ENCODE measurements around the gene PDE4D. TPM values are rescaled to one million over a fixed set of nuclear protein-coding genes. Genes with fewer than 3 reads are reported as not detected.
"Not testable (repeated sequence)": the region's sequence is repeated elsewhere in the genome, so short reads cannot be mapped to it uniquely, and the experiment has no call there.

Gene PDE4D
- total RNA-seq, 1 experiment from 2014 or later: 6.5 TPM

GRCh38 chr5:59312223-59312622 lies 581.3 kb downstream of the PDE4D start:
- ChIA-PET CTCF (no interaction called here), POLR2A (ENCODE audit: low non-redundant PET) (no interaction called here)
- intact Hi-C loops (cut with micrococcal nuclease; ENCODE audit: unreplicated experiment): no loop called here
- BruUV-seq (replicated peaks): no TSS peak
- DNase-seq (ENCODE audit: low spot score): no peak
- H3K27ac ChIP-seq (ENCODE audit: low read depth, low read length, poor library complexity, severe bottlenecking): no peak overlapping the region
- H3K4me3 ChIP-seq (ENCODE audit: low read depth, low read length, poor library complexity, severe bottlenecking): no peak overlapping the region
- H3K4me1 ChIP-seq (ENCODE audit: insufficient read depth, low read length, poor library complexity, severe bottlenecking): peaks cover under 1% of the 10 kb centered on the region
- TF ChIP-seq CTCF (conservative IDR thresholded peaks at IDR 0.05; ENCODE audit: low read depth, low read length) (no peak), EZH2 (IDR thresholded peaks at IDR 0.05; ENCODE audit: borderline replicate concordance, low read depth, low read length, poor library complexity, severe bottlenecking) (no peak)
- no peaks in the 10 kb centered on the region for H3K36me3 ChIP-seq (ENCODE audit: insufficient read depth, low read length, poor library complexity, severe bottlenecking)
- no peaks in the 10 kb centered on the region for H3K27me3 ChIP-seq (replicated peaks; ENCODE audit: insufficient read depth, low read depth, low read length, poor library complexity)
- H3K9me3 ChIP-seq (ENCODE audit: low read depth, low read length, poor library complexity, severe bottlenecking): no peaks in the 10 kb centered on the region

GRCh38 chr5:59308685-59309084 lies 584.8 kb downstream of the PDE4D start:
- H3K36me3 ChIP-seq (ENCODE audit: insufficient read depth, low read length, poor library complexity, severe bottlenecking); H3K27me3 ChIP-seq (replicated peaks; ENCODE audit: insufficient read depth, low read depth, low read length, poor library complexity); BruUV-seq (replicated peaks); POLR2A ChIA-PET (ENCODE audit: low non-redundant PET); DNase-seq (ENCODE audit: low spot score); H3K27ac ChIP-seq (ENCODE audit: low read depth, low read length, poor library complexity, severe bottlenecking); H3K9me3 ChIP-seq (ENCODE audit: low read depth, low read length, poor library complexity, severe bottlenecking); intact Hi-C loops (cut with micrococcal nuclease; ENCODE audit: unreplicated experiment); H3K4me1 ChIP-seq (ENCODE audit: insufficient read depth, low read length, poor library complexity, severe bottlenecking); H3K4me3 ChIP-seq (ENCODE audit: low read depth, low read length, poor library complexity, severe bottlenecking): not testable (repeated sequence)
- CTCF ChIA-PET: interaction anchor here (0.6 kb wide), 1 partner anchor 69 kb away, joined by 3 read pairs; no protein-coding TSS in a partner anchor

GRCh38 chr5:59303289-59303716 lies 590.2 kb downstream of the PDE4D start:
- not testable (repeated sequence) for H3K36me3 ChIP-seq (ENCODE audit: insufficient read depth, low read length, poor library complexity, severe bottlenecking); H3K4me1 ChIP-seq (ENCODE audit: insufficient read depth, low read length, poor library complexity, severe bottlenecking)

GRCh38 chr5:59302509-59302908 lies 591.0 kb downstream of the PDE4D start:
- H3K4me1 ChIP-seq (ENCODE audit: insufficient read depth, low read length, poor library complexity, severe bottlenecking); intact Hi-C loops (cut with micrococcal nuclease; ENCODE audit: unreplicated experiment); H3K27ac ChIP-seq (ENCODE audit: low read depth, low read length, poor library complexity, severe bottlenecking); H3K36me3 ChIP-seq (ENCODE audit: insufficient read depth, low read length, poor library complexity, severe bottlenecking); POLR2A ChIA-PET (ENCODE audit: low non-redundant PET); CTCF ChIA-PET; H3K27me3 ChIP-seq (replicated peaks; ENCODE audit: insufficient read depth, low read depth, low read length, poor library complexity); H3K4me3 ChIP-seq (ENCODE audit: low read depth, low read length, poor library complexity, severe bottlenecking); DNase-seq (ENCODE audit: low spot score); H3K9me3 ChIP-seq (ENCODE audit: low read depth, low read length, poor library complexity, severe bottlenecking); BruUV-seq (replicated peaks): not testable (repeated sequence)

More at GRCh38 chr5:59303289-59303716, 590.2 kb downstream of the PDE4D start:
- POLR2A ChIA-PET (ENCODE audit: low non-redundant PET); BruUV-seq (replicated peaks); intact Hi-C loops (cut with micrococcal nuclease; ENCODE audit: unreplicated experiment); H3K4me3 ChIP-seq (ENCODE audit: low read depth, low read length, poor library complexity, severe bottlenecking); H3K27ac ChIP-seq (ENCODE audit: low read depth, low read length, poor library complexity, severe bottlenecking); H3K27me3 ChIP-seq (replicated peaks; ENCODE audit: insufficient read depth, low read depth, low read length, poor library complexity); DNase-seq (ENCODE audit: low spot score); H3K9me3 ChIP-seq (ENCODE audit: low read depth, low read length, poor library complexity, severe bottlenecking): not testable (repeated sequence)
- CTCF ChIA-PET: interaction anchor here (0.7 kb wide), 1 partner anchor 144 kb away, joined by 5 read pairs; no protein-coding TSS in a partner anchor

GRCh38 chr5:59301727-59302126 lies 591.8 kb downstream of the PDE4D start:
- no TSS peak for BruUV-seq (replicated peaks)
- ChIA-PET POLR2A (ENCODE audit: low non-redundant PET) (no interaction called here), CTCF (no interaction called here)
- no peaks in the 10 kb centered on the region for H3K27me3 ChIP-seq (replicated peaks; ENCODE audit: insufficient read depth, low read depth, low read length, poor library complexity)
- intact Hi-C loops (cut with micrococcal nuclease; ENCODE audit: unreplicated experiment): no loop called here
- no peak for DNase-seq (ENCODE audit: low spot score)
- H3K9me3 ChIP-seq (ENCODE audit: low read depth, low read length, poor library complexity, severe bottlenecking): no peaks in the 10 kb centered on the region
- no peak overlapping the region for H3K27ac ChIP-seq (ENCODE audit: low read depth, low read length, poor library complexity, severe bottlenecking)
- H3K4me3 ChIP-seq (ENCODE audit: low read depth, low read length, poor library complexity, severe bottlenecking): no peak overlapping the region
- TF ChIP-seq CTCF (conservative IDR thresholded peaks at IDR 0.05; ENCODE audit: low read depth, low read length): no peak
- TF ChIP-seq EZH2 (IDR thresholded peaks at IDR 0.05; ENCODE audit: borderline replicate concordance, low read depth, low read length, poor library complexity, severe bottlenecking): no peak
- no peaks in the 10 kb centered on the region for H3K36me3 ChIP-seq (ENCODE audit: insufficient read depth, low read length, poor library complexity, severe bottlenecking)
- no peaks in the 10 kb centered on the region for H3K4me1 ChIP-seq (ENCODE audit: insufficient read depth, low read length, poor library complexity, severe bottlenecking)
